Measurements from ENCODE around the gene MUC13. TPM values are rescaled to one million over a fixed set of nuclear protein-coding genes. Genes with fewer than 3 reads are reported as not detected.
A peak's percentile ranks its signal among the peaks of the same experiment; 100 is the strongest.

MUC13 gene
- total and polyA plus RNA-seq, 2 donors from 2014 or later = 1.9 to 6.4 TPM

GRCh38 chr3:124860599-124860998 is 74.0 kb downstream of the MUC13 start:
- FAIRE-seq = peak; percentile 32
- no peak overlapping the region for H3K4me3 ChIP-seq (ENCODE audit: low read length in 3 of 3)
- no peak overlapping the region for H3K9ac ChIP-seq (ENCODE audit: low read length in 3 of 3)
- TF ChIP-seq, protein P1, sequence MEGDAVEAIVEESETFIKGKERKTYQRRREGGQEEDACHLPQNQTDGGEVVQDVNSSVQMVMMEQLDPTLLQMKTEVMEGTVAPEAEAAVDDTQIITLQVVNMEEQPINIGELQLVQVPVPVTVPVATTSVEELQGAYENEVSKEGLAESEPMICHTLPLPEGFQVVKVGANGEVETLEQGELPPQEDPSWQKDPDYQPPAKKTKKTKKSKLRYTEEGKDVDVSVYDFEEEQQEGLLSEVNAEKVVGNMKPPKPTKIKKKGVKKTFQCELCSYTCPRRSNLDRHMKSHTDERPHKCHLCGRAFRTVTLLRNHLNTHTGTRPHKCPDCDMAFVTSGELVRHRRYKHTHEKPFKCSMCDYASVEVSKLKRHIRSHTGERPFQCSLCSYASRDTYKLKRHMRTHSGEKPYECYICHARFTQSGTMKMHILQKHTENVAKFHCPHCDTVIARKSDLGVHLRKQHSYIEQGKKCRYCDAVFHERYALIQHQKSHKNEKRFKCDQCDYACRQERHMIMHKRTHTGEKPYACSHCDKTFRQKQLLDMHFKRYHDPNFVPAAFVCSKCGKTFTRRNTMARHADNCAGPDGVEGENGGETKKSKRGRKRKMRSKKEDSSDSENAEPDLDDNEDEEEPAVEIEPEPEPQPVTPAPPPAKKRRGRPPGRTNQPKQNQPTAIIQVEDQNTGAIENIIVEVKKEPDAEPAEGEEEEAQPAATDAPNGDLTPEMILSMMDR (IDR thresholded peaks at IDR 0.05; ENCODE audit: borderline replicate concordance, extremely low read depth, insufficient read depth) = no peak
- DNase-seq = peak in 1 of 5 donors; percentile 79
- H3K9me3 ChIP-seq (ENCODE audit: control insufficient read depth in 2 of 3, insufficient read depth in 1 of 3, low read length in 3 of 3) = no peaks in the 10 kb centered on the region
- H3K4me1 ChIP-seq (ENCODE audit: control insufficient read depth in 2 of 3, insufficient read depth in 2 of 3, low read depth in 1 of 3, low read length in 3 of 3) = peaks cover 0 to 12% (median 11%) of the 10 kb centered on the region in 3 donors
- peaks cover 0 to 5% (median 0%) of the 10 kb centered on the region in 3 donors for H3K36me3 ChIP-seq (ENCODE audit: control insufficient read depth in 2 of 3, insufficient read depth in 3 of 3, low read length in 3 of 3)
- peak overlapping the region; percentile 63 to 70 for H3K27ac ChIP-seq (ENCODE audit: low read depth in 2 of 2, low read length in 2 of 2)
- intact Hi-C loops (cut with DNase I) = no loop called here
- no peaks in the 10 kb centered on the region for H3K27me3 ChIP-seq (ENCODE audit: control insufficient read depth, insufficient read depth, low read length)

GRCh38 chr3:124859025-124859424 is 75.5 kb downstream of the MUC13 start:
- H3K27ac ChIP-seq (ENCODE audit: low read depth in 2 of 2, low read length in 2 of 2) = peak overlapping the region; percentile 36 to 81
- H3K36me3 ChIP-seq (ENCODE audit: control insufficient read depth in 2 of 3, insufficient read depth in 3 of 3, low read length in 3 of 3) = peaks cover 0 to 14% (median 0%) of the 10 kb centered on the region in 3 donors
- H3K9ac ChIP-seq (ENCODE audit: low read length in 3 of 3) = no peak overlapping the region
- TF ChIP-seq, protein P1 (IDR thresholded peaks at IDR 0.05; ENCODE audit: borderline replicate concordance, extremely low read depth, insufficient read depth) = no peak
- H3K9me3 ChIP-seq (ENCODE audit: control insufficient read depth in 2 of 3, insufficient read depth in 1 of 3, low read length in 3 of 3) = no peaks in the 10 kb centered on the region
- intact Hi-C loops (cut with DNase I) = no loop called here
- DNase-seq (no peak), FAIRE-seq (no peak)
- H3K4me1 ChIP-seq (ENCODE audit: control insufficient read depth in 2 of 3, insufficient read depth in 2 of 3, low read depth in 1 of 3, low read length in 3 of 3) = peaks cover 0 to 12% (median 11%) of the 10 kb centered on the region in 3 donors
- H3K27me3 ChIP-seq (ENCODE audit: control insufficient read depth, insufficient read depth, low read length) = no peaks in the 10 kb centered on the region
- no peak overlapping the region for H3K4me3 ChIP-seq (ENCODE audit: low read length in 3 of 3)

DNA sequence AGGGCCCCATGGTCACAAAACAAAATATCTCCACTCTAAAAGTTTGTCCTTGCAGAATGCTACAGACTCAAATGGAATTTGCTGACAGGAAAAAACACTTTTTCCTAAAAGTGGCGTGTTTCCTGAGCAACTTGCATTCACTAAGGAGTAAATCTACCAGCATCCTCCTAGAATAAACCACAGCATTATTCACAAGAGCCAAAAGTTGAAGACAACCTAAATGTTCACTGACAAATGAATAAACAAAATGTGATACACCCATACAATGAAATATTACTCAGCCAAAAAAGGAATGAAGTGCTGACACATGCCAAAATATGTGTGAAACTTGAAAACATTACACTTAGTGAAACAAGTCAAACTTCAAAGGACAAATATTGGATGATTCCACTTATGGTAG is 76.3 kb downstream of the MUC13 start:
- intact Hi-C loops (cut with DNase I) = no loop called here
- Histone ChIP-seq H3K4me1 (ENCODE audit: control insufficient read depth in 2 of 3, insufficient read depth in 2 of 3, low read depth in 1 of 3, low read length in 3 of 3) (peaks cover 0 to 12% (median 11%) of the 10 kb centered on the region in 3 donors), H3K9ac (ENCODE audit: low read length in 3 of 3) (no peak overlapping the region), H3K4me3 (ENCODE audit: low read length in 3 of 3) (no peak overlapping the region), H3K27me3 (ENCODE audit: control insufficient read depth, insufficient read depth, low read length) (no peaks in the 10 kb centered on the region), H3K36me3 (ENCODE audit: control insufficient read depth in 2 of 3, insufficient read depth in 3 of 3, low read length in 3 of 3) (peaks cover 0 to 14% (median 0%) of the 10 kb centered on the region in 3 donors), H3K9me3 (ENCODE audit: control insufficient read depth in 2 of 3, insufficient read depth in 1 of 3, low read length in 3 of 3) (no peaks in the 10 kb centered on the region), H3K27ac (ENCODE audit: low read depth in 2 of 2, low read length in 2 of 2) (peak overlapping the region in 1 of 2 donors; percentile 34)
- DNase-seq (no peak), FAIRE-seq (no peak)
- TF ChIP-seq, protein P1 (IDR thresholded peaks at IDR 0.05; ENCODE audit: borderline replicate concordance, extremely low read depth, insufficient read depth) = no peak

GRCh38 chr3:124856677-124857076 is 77.9 kb downstream of the MUC13 start:
- no peaks in the 10 kb centered on the region for H3K9me3 ChIP-seq (ENCODE audit: control insufficient read depth in 2 of 3, insufficient read depth in 1 of 3, low read length in 3 of 3)
- TF ChIP-seq, protein P1 (IDR thresholded peaks at IDR 0.05; ENCODE audit: borderline replicate concordance, extremely low read depth, insufficient read depth) = no peak
- H3K27ac ChIP-seq (ENCODE audit: low read depth in 2 of 2, low read length in 2 of 2) = no peak overlapping the region
- H3K4me3 ChIP-seq (ENCODE audit: low read length in 3 of 3) = no peak overlapping the region
- peaks cover 0 to 12% (median 5%) of the 10 kb centered on the region in 3 donors for H3K4me1 ChIP-seq (ENCODE audit: control insufficient read depth in 2 of 3, insufficient read depth in 2 of 3, low read depth in 1 of 3, low read length in 3 of 3)
- FAIRE-seq (no peak), DNase-seq (no peak)
- H3K27me3 ChIP-seq (ENCODE audit: control insufficient read depth, insufficient read depth, low read length) = no peaks in the 10 kb centered on the region
- intact Hi-C loops (cut with DNase I) = no loop called here
- peaks cover 0 to 14% (median 0%) of the 10 kb centered on the region in 3 donors for H3K36me3 ChIP-seq (ENCODE audit: control insufficient read depth in 2 of 3, insufficient read depth in 3 of 3, low read length in 3 of 3)
- no peak overlapping the region for H3K9ac ChIP-seq (ENCODE audit: low read length in 3 of 3)

Measured in kidney (tissue), 14 donors.